C1 segment of cervical spinal cord (tissue), 14 donors: Measurements from ENCODE around the gene TRIM29.

Experiments used
- DNase-seq, 14 donors: peaks; one replicate each; lab custom pipeline; 2025; lab: John Stamatoyannopoulos, UW

TRIM29 gene

GRCh38 chr11:120097721-120098385 is 40.1 kb downstream of the TRIM29 start:
- DNase-seq: no peak

DNA sequence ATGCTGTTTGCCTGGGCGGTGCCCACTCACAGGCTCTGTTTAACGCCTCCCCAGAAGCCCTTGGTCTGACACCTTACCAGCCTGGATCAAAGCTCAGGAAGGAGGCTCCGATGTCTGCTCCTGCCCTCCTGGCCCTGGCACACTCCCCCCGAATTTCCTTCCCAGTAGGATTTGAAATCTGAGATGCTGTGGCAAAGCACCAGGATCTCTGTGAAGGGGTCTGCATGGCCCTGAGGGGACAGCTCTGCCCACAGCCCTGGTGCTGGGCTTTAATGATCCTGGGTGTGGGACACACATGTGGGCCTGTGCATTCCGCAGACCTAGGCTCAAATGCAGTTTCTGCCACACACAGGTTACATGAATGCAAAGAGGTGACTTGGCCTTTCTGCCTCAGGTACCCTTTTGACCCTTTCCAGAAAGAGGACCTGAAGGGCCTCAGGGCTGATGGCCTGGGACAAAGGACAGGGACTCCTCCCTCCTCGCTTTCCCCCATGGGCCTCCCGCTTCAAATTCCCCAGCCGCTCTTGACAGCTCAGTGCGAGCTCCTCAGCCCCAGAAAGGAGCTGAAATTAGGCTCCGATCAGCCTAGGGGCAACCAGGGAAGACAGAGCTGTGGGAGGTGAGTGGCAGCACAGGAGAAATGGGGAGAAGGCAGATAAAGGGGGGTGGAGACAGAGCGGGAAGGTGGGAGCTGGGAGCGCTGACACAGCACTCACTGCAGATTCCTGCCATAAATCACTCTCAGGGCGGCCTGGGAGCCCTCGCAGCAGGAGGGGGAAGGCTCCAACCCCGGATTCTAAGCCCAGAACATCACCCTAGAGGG is 41.3 kb downstream of the TRIM29 start:
- DNase-seq: no peak

GRCh38 chr11:120095516-120095915 is 42.4 kb downstream of the TRIM29 start:
- no peak for DNase-seq

DNA sequence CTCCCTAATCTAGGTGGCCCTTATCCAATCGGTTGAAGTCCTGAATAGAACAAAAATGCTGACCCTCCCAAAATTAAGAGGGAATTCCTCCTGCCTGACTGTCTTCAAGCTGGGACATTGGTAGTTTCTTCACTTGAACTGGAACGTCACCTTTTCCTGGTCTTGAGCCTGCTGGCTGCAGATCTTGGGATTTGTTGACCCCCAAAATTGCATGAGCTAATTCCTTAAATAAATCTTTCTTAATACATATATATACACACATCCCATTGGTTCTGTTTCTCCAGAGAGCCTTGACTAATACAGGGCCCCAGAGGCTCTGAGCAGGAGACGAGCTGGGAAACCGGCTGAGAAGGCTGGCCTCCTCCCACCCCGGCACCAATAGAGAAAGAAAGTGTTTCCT is 46.2 kb downstream of the TRIM29 start:
- DNase-seq: no peak

- DNase-seq: no peak
Observed at GRCh38 chr11:120091121-120091520, 46.8 kb downstream of the TRIM29 start.

DNA sequence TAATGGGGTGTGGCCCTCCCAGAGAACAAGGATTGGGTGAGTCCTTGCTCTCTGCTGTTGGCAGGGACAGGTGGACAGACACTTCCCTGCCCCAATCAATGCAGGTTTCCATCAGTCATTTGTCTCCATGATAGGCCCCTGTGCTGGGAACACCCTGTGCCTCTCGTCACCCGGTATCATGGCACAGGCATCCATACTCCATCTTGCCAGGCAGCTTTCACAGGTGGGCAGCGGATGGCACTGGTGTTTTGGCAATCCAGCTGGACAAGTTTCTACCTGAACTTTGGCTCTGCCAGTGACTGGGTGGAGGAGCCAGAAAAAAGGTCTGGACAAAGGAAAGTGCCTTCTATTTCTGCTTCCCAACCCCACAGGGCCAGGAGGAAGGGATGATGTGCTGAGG is 47.5 kb downstream of the TRIM29 start:
- DNase-seq: no peak

DNA sequence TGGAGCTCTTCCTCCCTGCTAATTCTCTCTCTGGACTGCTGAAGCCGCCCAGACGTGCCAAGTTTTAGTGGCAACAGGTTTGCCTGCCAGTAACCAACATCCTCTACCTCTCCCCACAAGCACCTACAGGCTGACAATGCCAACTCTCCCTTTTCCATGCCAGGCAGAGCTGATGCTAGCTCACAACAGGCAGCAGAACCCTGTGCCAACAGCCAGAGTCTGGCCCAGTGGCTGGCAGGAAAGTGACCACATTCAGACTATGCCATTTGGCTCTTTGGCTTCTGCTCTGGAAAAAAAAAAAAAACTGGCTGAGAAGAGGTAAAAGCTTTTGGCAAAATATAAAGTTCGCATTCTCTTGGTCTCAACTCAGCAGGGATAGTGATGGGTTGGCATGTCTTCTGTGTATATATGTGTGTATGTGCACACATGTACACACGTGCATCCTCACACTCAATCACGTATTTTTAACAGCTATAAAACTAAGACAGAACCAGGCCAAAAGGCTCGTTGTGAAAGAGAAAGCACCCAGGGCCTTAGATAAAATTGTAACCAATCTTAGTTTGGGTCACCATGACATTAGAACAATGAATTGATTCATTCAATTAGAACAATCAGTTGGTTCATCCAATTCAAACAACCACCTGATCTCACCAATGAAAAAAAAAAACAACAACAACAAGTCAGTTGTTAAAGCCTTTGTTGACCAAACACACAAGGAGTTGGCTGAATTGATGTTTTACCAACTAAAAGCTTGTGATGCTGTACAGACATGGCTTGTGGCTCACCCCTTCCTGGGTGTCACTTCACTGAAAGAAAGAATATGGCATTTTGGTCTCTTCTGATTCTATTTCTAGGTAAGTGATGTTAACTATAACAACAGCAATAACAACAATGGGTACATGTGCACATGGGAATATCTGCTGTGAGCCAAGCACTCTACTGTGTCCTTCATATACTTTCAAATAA is 48.6 kb downstream of the TRIM29 start:
- peak in 12 of 14 donors; percentile 20 to 89 (median 54) for DNase-seq

GRCh38 chr11:120088056-120088455 is 49.9 kb downstream of the TRIM29 start:
- no peak for DNase-seq

DNA sequence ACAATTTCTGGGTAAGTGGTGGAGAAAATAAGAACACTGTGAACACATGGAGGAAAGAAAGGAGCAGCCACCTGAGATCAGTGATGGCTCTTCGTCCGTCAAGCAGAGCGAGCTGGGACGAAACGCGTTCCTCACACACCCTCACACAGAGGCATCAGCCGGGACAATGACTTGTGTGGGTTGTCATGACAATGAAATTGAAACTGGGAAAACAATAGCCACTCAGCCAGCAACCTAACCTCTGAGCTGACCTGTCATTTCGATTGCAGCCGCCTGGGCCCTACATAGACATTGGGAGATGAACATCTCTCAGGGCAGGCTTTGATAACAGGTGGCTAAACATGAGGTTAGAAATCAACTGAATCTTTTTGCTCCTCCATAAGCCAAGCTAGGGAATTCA is 51.3 kb downstream of the TRIM29 start:
- peak in 1 of 14 donors; percentile 31 for DNase-seq

DNA sequence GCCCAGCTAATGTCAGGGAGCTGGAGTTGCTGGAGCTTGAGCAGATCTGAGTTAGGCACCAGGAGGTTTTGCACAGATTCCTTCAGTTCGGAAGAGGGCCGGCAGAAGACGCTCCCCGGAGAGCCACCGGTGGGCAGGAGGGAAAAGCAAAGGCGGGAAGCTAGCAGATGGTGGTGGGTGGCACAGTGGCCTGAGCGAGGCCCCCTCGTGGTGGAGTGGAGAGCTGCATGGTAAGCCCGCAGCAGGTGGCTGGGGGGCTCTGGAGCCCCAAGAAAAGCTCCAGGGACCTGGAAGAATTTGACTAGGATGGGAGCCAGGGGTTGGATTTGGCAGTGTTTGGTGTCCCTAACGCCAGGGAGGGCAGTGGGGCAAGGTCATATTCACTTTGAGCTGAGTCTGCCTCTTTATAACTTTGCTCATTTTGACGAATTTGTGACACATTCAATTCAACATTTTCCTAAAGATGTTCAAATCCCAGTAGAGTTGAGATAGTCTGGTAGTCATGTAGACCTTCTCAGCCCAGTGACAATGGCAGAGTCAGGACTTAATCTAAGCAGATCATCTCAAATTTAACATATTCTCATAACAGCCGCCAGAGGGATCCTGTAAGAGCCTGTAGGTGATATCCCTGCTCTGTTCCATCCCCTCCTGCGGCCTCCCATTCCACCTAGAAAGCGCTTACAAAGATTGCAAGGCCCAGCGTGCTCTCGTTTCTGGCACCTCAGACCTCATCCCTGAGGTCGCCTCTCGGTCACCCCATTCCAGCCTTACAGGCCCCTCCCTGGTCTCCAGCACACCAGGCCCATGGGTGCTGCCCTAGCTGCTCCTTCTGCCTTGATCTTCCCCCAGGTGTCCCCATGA is 57.9 kb downstream of the TRIM29 start:
- no peak for DNase-seq

DNA sequence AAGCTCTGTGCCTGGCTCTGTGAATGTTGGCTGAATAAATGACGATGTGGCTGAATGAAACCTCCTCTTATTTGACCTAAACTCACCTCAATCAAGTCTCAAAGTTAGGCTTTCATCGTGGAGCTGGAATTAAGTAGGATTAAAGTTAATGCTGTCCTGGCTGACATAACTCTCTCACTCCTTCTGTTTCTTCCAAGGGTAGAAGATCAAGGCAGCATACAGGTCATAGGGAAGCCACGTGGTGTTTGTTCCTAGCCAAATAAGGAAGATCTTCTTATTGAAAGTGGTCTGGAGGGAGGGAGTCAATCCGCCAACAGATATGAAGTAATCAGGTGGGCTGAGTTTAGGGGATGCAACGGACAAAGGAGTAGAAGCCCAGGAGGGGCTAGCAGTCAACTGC is 59.5 kb downstream of the TRIM29 start:
- DNase-seq: no peak

GRCh38 chr11:120074076-120074475 is 63.8 kb downstream of the TRIM29 start:
- DNase-seq: no peak

DNA sequence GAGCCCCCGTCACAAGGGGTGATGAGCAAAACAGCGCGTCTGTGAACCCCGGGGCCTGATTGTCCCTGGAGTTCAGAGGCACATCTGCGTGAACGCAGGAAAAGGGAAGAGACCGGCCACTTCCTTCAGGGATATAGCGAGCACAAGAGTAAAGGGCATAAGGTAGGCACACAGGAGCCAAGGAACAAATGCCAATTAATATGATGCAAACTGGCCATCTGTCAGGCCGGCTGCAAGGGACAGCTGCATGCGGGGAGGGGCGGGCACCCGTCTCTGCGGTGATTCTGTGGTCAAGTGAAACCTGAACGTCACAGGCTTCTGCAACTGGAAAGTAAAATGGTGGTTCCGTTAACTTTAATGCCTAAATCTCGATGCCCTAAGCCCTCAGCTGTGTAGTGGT is 64.7 kb downstream of the TRIM29 start:
- DNase-seq: peak in 2 of 14 donors; percentile 15 to 55

GRCh38 chr11:120068114-120068573 is 69.8 kb downstream of the TRIM29 start:
- no peak for DNase-seq

- no peak for DNase-seq
Observed at GRCh38 chr11:120067438-120068113, 70.3 kb downstream of the TRIM29 start.

- DNase-seq: no peak
Observed at GRCh38 chr11:120066738-120067437, 71.0 kb downstream of the TRIM29 start.

- DNase-seq: no peak
Observed at GRCh38 chr11:120065876-120066275, 72.0 kb downstream of the TRIM29 start.

GRCh38 chr11:120065176-120065575 is 72.7 kb downstream of the TRIM29 start:
- no peak for DNase-seq

GRCh38 chr11:120064341-120064740 is 73.6 kb downstream of the TRIM29 start:
- no peak for DNase-seq
